HG03060 (cell line): ENCODE measurements around the gene LIN9.
A peak's percentile ranks its signal among the peaks of the same experiment; 100 is the strongest.
"Not testable (repeated sequence)": the region's sequence is repeated elsewhere in the genome, so short reads cannot be mapped to it uniquely, and the experiment has no call there.

Experiments
- ATAC-seq: cut with Tn5 transposase; IDR thresholded peaks from one replicate; pipeline ENCODE4 v1.9.1; 2021; ENCODE audit warnings: low read depth, moderate number of reproducible peaks; ENCODE audit not compliant: unreplicated experiment

Gene LIN9

GRCh38 chr1:226276987-226277386 lies 32.0 kb downstream of the LIN9 start:
- no peak for ATAC-seq

- no peak for ATAC-seq
Observed at GRCh38 chr1:226276077-226276682, 32.8 kb downstream of the LIN9 start.

GRCh38 chr1:226274138-226274537 lies 34.8 kb downstream of the LIN9 start:
- ATAC-seq: no peak

- ATAC-seq: not testable (repeated sequence)
Observed at GRCh38 chr1:226272233-226272902, 36.6 kb downstream of the LIN9 start.

GRCh38 chr1:226268421-226269124 lies 40.4 kb downstream of the LIN9 start:
- no peak for ATAC-seq

GRCh38 chr1:226261818-226262217 lies 47.1 kb downstream of the LIN9 start:
- no peak for ATAC-seq

GRCh38 chr1:226255380-226255779 lies 53.6 kb downstream of the LIN9 start:
- ATAC-seq: no peak

- ATAC-seq: no peak
Observed at GRCh38 chr1:226253933-226254332, 55.0 kb downstream of the LIN9 start.

- not testable (repeated sequence) for ATAC-seq
Observed at GRCh38 chr1:226252841-226253240, 56.1 kb downstream of the LIN9 start.

GRCh38 chr1:226250511-226250910 lies 58.5 kb downstream of the LIN9 start:
- no peak for ATAC-seq

GRCh38 chr1:226248796-226249195 lies 60.2 kb downstream of the LIN9 start:
- no peak for ATAC-seq

GRCh38 chr1:226248091-226248490 lies 60.9 kb downstream of the LIN9 start:
- no peak for ATAC-seq

GRCh38 chr1:226239421-226239820 lies 69.5 kb downstream of the LIN9 start:
- no peak for ATAC-seq

GRCh38 chr1:226236826-226237225 lies 72.1 kb downstream of the LIN9 start:
- ATAC-seq: no peak

GRCh38 chr1:226233806-226234205 lies 75.2 kb downstream of the LIN9 start:
- ATAC-seq: no peak

- no peak for ATAC-seq
Observed at GRCh38 chr1:226233293-226233692, 75.7 kb downstream of the LIN9 start.

GRCh38 chr1:226226601-226227000 lies 82.4 kb downstream of the LIN9 start:
- ATAC-seq: no peak

- peak; percentile 42 for ATAC-seq
Observed at GRCh38 chr1:226223786-226224244, 85.1 kb downstream of the LIN9 start.

GRCh38 chr1:226223157-226223785 lies 85.7 kb downstream of the LIN9 start, which contains the start of gene MIXL1:
MIXL1 (plus strand) TSS chr1:226223664; CDS start chr1:226223682, 18 bp downstream.
- ATAC-seq: no peak

- no peak for ATAC-seq
Observed at GRCh38 chr1:226222686-226223085, 86.3 kb downstream of the LIN9 start.
